HEK293T (cell line): ENCODE results near the gene HTATSF1.

ENCODE experiments used
- BHLHE40 ChIP-seq: fragments of 450-650 bp; IDR thresholded peaks from 2 replicates; pipeline ENCODE4 v1.6.1; 2016; ENCODE audit warnings: mild to moderate bottlenecking, moderate library complexity, borderline replicate concordance
- ELF4 ChIP-seq: fragments of 450-650 bp; IDR thresholded peaks from 2 replicates; pipeline ENCODE4 v1.6.1; 2017; ENCODE audit warnings: antibody characterized with exemption
- FOXK2 ChIP-seq: fragments of 450-650 bp; IDR thresholded peaks from 2 replicates; pipeline ENCODE4 v1.6.1; 2016; ENCODE audit warnings: mild to moderate bottlenecking
- FOXM1 ChIP-seq: fragments of 450-650 bp; IDR thresholded peaks from 2 replicates; pipeline ENCODE4 v1.6.1; 2017; ENCODE audit warnings: mild to moderate bottlenecking, borderline replicate concordance

DNA sequence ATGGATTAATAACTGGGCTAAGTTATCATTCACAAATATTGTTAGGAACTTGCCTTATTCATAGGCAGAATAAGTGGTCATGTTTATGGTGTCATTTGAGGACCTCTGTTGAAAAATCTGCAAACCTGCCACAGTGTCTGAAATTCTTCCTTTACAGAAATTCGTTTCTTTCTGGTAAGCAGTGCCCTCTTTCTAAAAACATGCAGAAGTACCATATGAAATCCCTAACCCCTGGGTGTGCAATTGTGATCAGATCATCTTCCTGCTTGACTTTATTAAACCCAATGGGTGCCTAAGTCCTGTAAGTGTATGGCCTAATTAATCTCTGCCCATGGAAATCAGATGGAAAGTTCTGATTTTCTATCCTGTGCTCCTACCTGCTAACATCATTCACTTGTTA, 4.4 kb upstream of the HTATSF1 start:
- TF ChIP-seq BHLHE40 (no peak), FOXM1 (no peak), FOXK2 (no peak), ELF4 (no peak)
